Activated CD4-positive, alpha-beta memory T cell treated with anti-CD3 and anti-CD28 coated beads, Interleukin-2, amount 10 ng/mL, durations not matched to agents 7 days and 5 days (primary cell): ENCODE data around the gene KCNQ1. TPM values are rescaled to one million over a fixed set of nuclear protein-coding genes. Genes with fewer than 3 reads are reported as not detected.

ENCODE experiments used
- CTCF ChIA-PET: fragments of 350-600 bp; sonication (Branson Sonifier 250); formaldehyde crosslinking; loops from one replicate; lab custom pipeline; 2021; ENCODE audit warnings: antibody characterized with exemption, inconsistent platforms; lab: Charles Lee
- POLR2A ChIA-PET: fragments of 350-600 bp; sonication (Branson Sonifier 250); formaldehyde crosslinking; loops from one replicate; lab custom pipeline; 2021; ENCODE audit warnings: antibody characterized with exemption; lab: Charles Lee
- DNase-seq: peaks from one replicate; pipeline ENCODE4 v3.0.0-alpha.2; 2020
- H3K27ac Mint-ChIP-seq: one replicate; pipeline ENCODE4 v1.8.0; 2021; ENCODE audit warnings: mild to moderate bottlenecking, mixed read lengths
- H3K27me3 Mint-ChIP-seq: one replicate; pipeline ENCODE4 v1.8.0; 2021; ENCODE audit warnings: mixed read lengths
- H3K36me3 Mint-ChIP-seq: one replicate; pipeline ENCODE4 v1.8.0; 2021; ENCODE audit warnings: low read depth, mixed read lengths
- H3K4me1 Mint-ChIP-seq: one replicate; pipeline ENCODE4 v1.8.0; 2021; ENCODE audit warnings: mixed read lengths
- H3K4me3 Mint-ChIP-seq: one replicate; pipeline ENCODE4 v1.8.0; 2021; ENCODE audit warnings: mild to moderate bottlenecking, mixed read lengths
- H3K9me3 Mint-ChIP-seq: one replicate; pipeline ENCODE4 v1.8.0; 2021; ENCODE audit warnings: mixed read lengths
- total RNA-seq, 2 experiments: library from RNA; stranded (reverse); gene quantifications; one replicate each; pipeline ENCODE4 v1.2.3, GENCODE V29; 2021

Gene KCNQ1
- total RNA-seq, 2 experiments from 2014 or later, result 14.8 to 15.0 TPM

- Mint-ChIP-seq H3K9me3 (no peaks in the 10 kb centered on the region), H3K4me1 (no peaks in the 10 kb centered on the region), H3K36me3 (no peaks in the 10 kb centered on the region), H3K27ac (no peak overlapping the region), H3K4me3 (no peak overlapping the region), H3K27me3 (no peaks in the 10 kb centered on the region)
- CTCF ChIA-PET, result no interaction called here
- no peak for DNase-seq
- POLR2A ChIA-PET, result no interaction called here
Measured at GRCh38 chr11:2739531-2740274, 294.9 kb downstream of the KCNQ1 start.

GRCh38 chr11:2740275-2740940, 295.6 kb downstream of the KCNQ1 start:
- H3K9me3 Mint-ChIP-seq, result no peaks in the 10 kb centered on the region
- POLR2A ChIA-PET, result no interaction called here
- no peaks in the 10 kb centered on the region for H3K4me1 Mint-ChIP-seq
- CTCF ChIA-PET, result no interaction called here
- no peak for DNase-seq
- no peaks in the 10 kb centered on the region for H3K27me3 Mint-ChIP-seq
- no peak overlapping the region for H3K4me3 Mint-ChIP-seq
- no peaks in the 10 kb centered on the region for H3K36me3 Mint-ChIP-seq
- no peak overlapping the region for H3K27ac Mint-ChIP-seq

- POLR2A ChIA-PET, result no interaction called here
- CTCF ChIA-PET, result interaction anchor here (0.7 kb wide), 1 partner anchor 1881 kb away, joined by 3 read pairs; no protein-coding TSS in a partner anchor
Measured at GRCh38 chr11:2741006-2741376, 296.2 kb downstream of the KCNQ1 start.

GRCh38 chr11:2741377-2742131, 296.7 kb downstream of the KCNQ1 start:
- Mint-ChIP-seq H3K36me3 (no peaks in the 10 kb centered on the region), H3K9me3 (no peaks in the 10 kb centered on the region), H3K4me1 (no peaks in the 10 kb centered on the region), H3K27ac (no peak overlapping the region), H3K27me3 (no peaks in the 10 kb centered on the region), H3K4me3 (no peak overlapping the region)
- POLR2A ChIA-PET, result no interaction called here
- CTCF ChIA-PET, result interaction anchor here (0.7 kb wide), 1 partner anchor 1882 kb away, joined by 3 read pairs; no protein-coding TSS in a partner anchor
- DNase-seq, result no peak

More at GRCh38 chr11:2741006-2741376, 296.2 kb downstream of the KCNQ1 start:
- H3K27ac Mint-ChIP-seq, result no peak overlapping the region
- no peaks in the 10 kb centered on the region for H3K36me3 Mint-ChIP-seq
- no peaks in the 10 kb centered on the region for H3K9me3 Mint-ChIP-seq
- H3K4me3 Mint-ChIP-seq, result no peak overlapping the region
- no peaks in the 10 kb centered on the region for H3K27me3 Mint-ChIP-seq
- H3K4me1 Mint-ChIP-seq, result no peaks in the 10 kb centered on the region
- no peak for DNase-seq

- H3K36me3 Mint-ChIP-seq, result no peaks in the 10 kb centered on the region
- H3K27ac Mint-ChIP-seq, result no peak overlapping the region
- H3K4me3 Mint-ChIP-seq, result no peak overlapping the region
- no peaks in the 10 kb centered on the region for H3K4me1 Mint-ChIP-seq
- no peak for DNase-seq
- POLR2A ChIA-PET, result no interaction called here
- H3K27me3 Mint-ChIP-seq, result no peaks in the 10 kb centered on the region
- no peaks in the 10 kb centered on the region for H3K9me3 Mint-ChIP-seq
- CTCF ChIA-PET, result no interaction called here
Measured at GRCh38 chr11:2742201-2742600, 297.4 kb downstream of the KCNQ1 start.

GRCh38 chr11:2742611-2743426, 298.0 kb downstream of the KCNQ1 start:
- Mint-ChIP-seq H3K4me1 (no peaks in the 10 kb centered on the region), H3K9me3 (no peaks in the 10 kb centered on the region), H3K4me3 (no peak overlapping the region), H3K27me3 (no peaks in the 10 kb centered on the region), H3K36me3 (no peaks in the 10 kb centered on the region), H3K27ac (no peak overlapping the region)
- ChIA-PET CTCF (no interaction called here), POLR2A (no interaction called here)
- no peak for DNase-seq

GRCh38 chr11:2743427-2744110, 298.8 kb downstream of the KCNQ1 start:
- no peak overlapping the region for H3K27ac Mint-ChIP-seq
- no peaks in the 10 kb centered on the region for H3K36me3 Mint-ChIP-seq
- ChIA-PET POLR2A (no interaction called here), CTCF (no interaction called here)
- no peak overlapping the region for H3K4me3 Mint-ChIP-seq
- no peak for DNase-seq
- no peaks in the 10 kb centered on the region for H3K9me3 Mint-ChIP-seq
- H3K27me3 Mint-ChIP-seq, result no peaks in the 10 kb centered on the region
- no peaks in the 10 kb centered on the region for H3K4me1 Mint-ChIP-seq

GRCh38 chr11:2744166-2744565, 299.4 kb downstream of the KCNQ1 start:
- POLR2A ChIA-PET, result no interaction called here
- Mint-ChIP-seq H3K4me1 (no peaks in the 10 kb centered on the region), H3K27ac (no peak overlapping the region), H3K36me3 (no peaks in the 10 kb centered on the region), H3K9me3 (no peaks in the 10 kb centered on the region), H3K4me3 (no peak overlapping the region), H3K27me3 (no peaks in the 10 kb centered on the region)
- CTCF ChIA-PET, result no interaction called here
- DNase-seq, result no peak

GRCh38 chr11:2745511-2745910, 300.7 kb downstream of the KCNQ1 start:
- POLR2A ChIA-PET, result interaction anchor here (0.6 kb wide), 1 partner anchor 227 kb away, joined by 3 read pairs; no protein-coding TSS in a partner anchor
- CTCF ChIA-PET, result no interaction called here
- H3K27ac Mint-ChIP-seq, result no peak overlapping the region

GRCh38 chr11:2746401-2747247, 301.8 kb downstream of the KCNQ1 start:
- no peak for DNase-seq
- no peaks in the 10 kb centered on the region for H3K36me3 Mint-ChIP-seq
- ChIA-PET CTCF (no interaction called here), POLR2A (no interaction called here)
- no peaks in the 10 kb centered on the region for H3K9me3 Mint-ChIP-seq
- H3K4me3 Mint-ChIP-seq, result no peak overlapping the region
- no peaks in the 10 kb centered on the region for H3K4me1 Mint-ChIP-seq
- no peaks in the 10 kb centered on the region for H3K27me3 Mint-ChIP-seq
- H3K27ac Mint-ChIP-seq, result no peak overlapping the region

More at GRCh38 chr11:2745511-2745910, 300.7 kb downstream of the KCNQ1 start:
- Mint-ChIP-seq H3K27me3 (no peaks in the 10 kb centered on the region), H3K4me1 (no peaks in the 10 kb centered on the region), H3K36me3 (no peaks in the 10 kb centered on the region), H3K9me3 (no peaks in the 10 kb centered on the region), H3K4me3 (no peak overlapping the region)
- DNase-seq, result no peak

- CTCF ChIA-PET, result no interaction called here
Measured at GRCh38 chr11:2747248-2748027, 302.6 kb downstream of the KCNQ1 start.

More at GRCh38 chr11:2747248-2748027, 302.6 kb downstream of the KCNQ1 start:
- H3K27ac Mint-ChIP-seq, result no peak overlapping the region
- POLR2A ChIA-PET, result no interaction called here
- no peaks in the 10 kb centered on the region for H3K9me3 Mint-ChIP-seq
- no peaks in the 10 kb centered on the region for H3K27me3 Mint-ChIP-seq
- H3K4me1 Mint-ChIP-seq, result no peaks in the 10 kb centered on the region
- H3K4me3 Mint-ChIP-seq, result no peak overlapping the region
- H3K36me3 Mint-ChIP-seq, result no peaks in the 10 kb centered on the region
- no peak for DNase-seq
